ENCODE results near the gene LMF2.

Gene LMF2

GRCh38 chr22:50454556-50455075 is 52.9 kb downstream of the LMF2 start:
- no peak overlapping the region for H3K4me3 ChIP-seq (ENCODE audit: low read depth, low read length)
- TF ChIP-seq MYC (IDR thresholded peaks at IDR 0.05; ENCODE audit: low read depth, low read length) (no peak), POLR2A (IDR thresholded peaks at IDR 0.05; ENCODE audit: extremely low read depth, insufficient read length) (no peak), CTCF (IDR thresholded peaks at IDR 0.05; ENCODE audit: low read depth, low read length) (no peak), MAX (IDR thresholded peaks at IDR 0.05; ENCODE audit: low read depth, low read length) (no peak)
- DNase-seq (ENCODE audit: low read depth) = no peak

Measured in NB4 (cell line).